MCF 10A (cell line): ENCODE data around the gene MACF1. TPM values are rescaled to one million over a fixed set of nuclear protein-coding genes. Genes with fewer than 3 reads are reported as not detected.

Source experiments
- BruUV-seq: library from RNA; stranded (reverse); fragments of 400-500 nt; replicated peaks from 2 replicates; lab custom pipeline; 2021; lab: Mats Ljungman, UMichigan
- CTCF ChIA-PET: fragments of 300-600 bp; sonication (Branson Sonifier 250); formaldehyde crosslinking; extraction: SDS; loops from one replicate; lab custom pipeline; 2021; ENCODE audit warnings: antibody characterized with exemption, inconsistent platforms; lab: Yijun Ruan, JAX
- POLR2A ChIA-PET: fragments of 300-600, 350-650 bp; sonication (Branson Sonifier 250); formaldehyde crosslinking; extraction: SDS; loops from one replicate; lab custom pipeline; 2020; ENCODE audit warnings: antibody characterized with exemption, inconsistent platforms; lab: Yijun Ruan, JAX
- DNase-seq: peaks from one replicate; pipeline ENCODE4 v3.0.0-alpha.2; 2018; ENCODE audit not compliant: unreplicated experiment
- H3K27ac Mint-ChIP-seq: one replicate; pipeline ENCODE4 v1.8.0; 2022; ENCODE audit warnings: mild to moderate bottlenecking, low read depth, mixed read lengths; ENCODE audit not compliant: unreplicated experiment
- H3K27me3 Mint-ChIP-seq: one replicate; pipeline ENCODE4 v1.8.0; 2022; ENCODE audit warnings: mixed read lengths; ENCODE audit not compliant: insufficient read depth, unreplicated experiment
- H3K36me3 Mint-ChIP-seq: one replicate; pipeline ENCODE4 v1.8.0; 2022; ENCODE audit warnings: mild to moderate bottlenecking, moderate library complexity, mixed read lengths; ENCODE audit not compliant: insufficient read depth, unreplicated experiment
- H3K4me1 Mint-ChIP-seq: one replicate; pipeline ENCODE4 v1.8.0; 2022; ENCODE audit warnings: mixed read lengths; ENCODE audit not compliant: insufficient read depth, unreplicated experiment
- H3K4me3 Mint-ChIP-seq: one replicate; pipeline ENCODE4 v1.8.0; 2022; ENCODE audit warnings: mild to moderate bottlenecking, moderate library complexity, mixed read lengths; ENCODE audit not compliant: unreplicated experiment
- H3K9me3 Mint-ChIP-seq: one replicate; pipeline ENCODE4 v1.8.0; 2022; ENCODE audit warnings: mixed read lengths; ENCODE audit not compliant: unreplicated experiment
- intact Hi-C: fragments of 100-400 bp; cut with micrococcal nuclease; formaldehyde crosslinking; loops from 2 replicates; pipeline ENCODE4 v1.14.1; 2022
- total RNA-seq: library from RNA; stranded (reverse); gene quantifications from 2 replicates; pipeline ENCODE4 v1.2.3, GENCODE V29; 2022
- TF ChIP-seq, protein P1 (sequence below): fragments of 200-600 bp; IDR thresholded peaks from one replicate; pipeline ENCODE4 v1.8.0; 2022; ENCODE audit warnings: antibody characterized with exemption, mild to moderate bottlenecking; ENCODE audit not compliant: unreplicated experiment

Gene MACF1
- total RNA-seq, 1 experiment from 2014 or later = 188 TPM

DNA sequence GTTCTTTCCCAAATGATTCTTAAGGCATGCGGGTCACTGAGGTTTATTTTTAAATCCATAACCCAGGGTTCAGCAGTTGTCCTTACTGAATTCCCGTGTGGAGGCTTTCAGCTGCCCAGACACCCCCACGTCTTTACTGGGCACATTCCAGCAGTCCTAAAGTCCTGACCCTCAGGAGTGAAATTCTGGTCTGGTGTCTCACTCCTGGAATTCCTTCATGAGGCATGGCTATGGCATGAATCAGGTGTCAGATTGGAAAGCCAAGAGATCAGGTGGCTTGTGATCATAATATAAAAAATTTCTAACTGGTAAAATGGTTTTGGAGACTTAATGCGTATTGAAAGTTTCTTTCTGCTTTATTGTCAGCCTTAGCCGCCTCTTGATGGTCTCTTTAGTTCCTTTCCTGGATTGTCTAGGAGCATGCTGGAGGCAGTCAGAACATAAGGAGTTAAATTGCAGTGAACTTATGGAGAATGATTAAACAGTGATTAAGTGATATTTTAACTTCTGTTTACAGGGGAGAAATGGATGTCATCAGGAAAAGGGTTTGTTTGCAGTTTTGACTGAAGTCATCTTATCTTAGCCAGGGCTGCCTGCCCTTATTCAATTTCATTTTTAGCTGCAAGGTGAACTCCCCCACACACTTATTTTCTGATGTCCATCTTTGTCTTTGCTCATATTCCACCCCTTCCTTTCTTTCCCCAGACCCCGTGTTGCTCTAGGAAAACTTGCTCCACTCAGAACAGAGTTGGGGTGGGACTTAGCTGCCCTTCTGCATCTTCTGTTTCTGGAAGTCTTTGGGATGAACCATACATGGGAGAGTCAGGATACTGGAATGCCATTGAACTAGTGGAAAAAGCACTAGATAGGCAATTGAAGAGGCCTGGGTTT lies 25.7 kb upstream of the MACF1 start:
- Mint-ChIP-seq H3K9me3 (no peaks in the 10 kb centered on the region), H3K27ac (peak overlapping the region; percentile 87), H3K27me3 (no peaks in the 10 kb centered on the region), H3K36me3 (peaks cover 6% of the 10 kb centered on the region), H3K4me1 (peaks cover 37% of the 10 kb centered on the region), H3K4me3 (peak overlapping the region; percentile 31)
- TF ChIP-seq, protein P1, sequence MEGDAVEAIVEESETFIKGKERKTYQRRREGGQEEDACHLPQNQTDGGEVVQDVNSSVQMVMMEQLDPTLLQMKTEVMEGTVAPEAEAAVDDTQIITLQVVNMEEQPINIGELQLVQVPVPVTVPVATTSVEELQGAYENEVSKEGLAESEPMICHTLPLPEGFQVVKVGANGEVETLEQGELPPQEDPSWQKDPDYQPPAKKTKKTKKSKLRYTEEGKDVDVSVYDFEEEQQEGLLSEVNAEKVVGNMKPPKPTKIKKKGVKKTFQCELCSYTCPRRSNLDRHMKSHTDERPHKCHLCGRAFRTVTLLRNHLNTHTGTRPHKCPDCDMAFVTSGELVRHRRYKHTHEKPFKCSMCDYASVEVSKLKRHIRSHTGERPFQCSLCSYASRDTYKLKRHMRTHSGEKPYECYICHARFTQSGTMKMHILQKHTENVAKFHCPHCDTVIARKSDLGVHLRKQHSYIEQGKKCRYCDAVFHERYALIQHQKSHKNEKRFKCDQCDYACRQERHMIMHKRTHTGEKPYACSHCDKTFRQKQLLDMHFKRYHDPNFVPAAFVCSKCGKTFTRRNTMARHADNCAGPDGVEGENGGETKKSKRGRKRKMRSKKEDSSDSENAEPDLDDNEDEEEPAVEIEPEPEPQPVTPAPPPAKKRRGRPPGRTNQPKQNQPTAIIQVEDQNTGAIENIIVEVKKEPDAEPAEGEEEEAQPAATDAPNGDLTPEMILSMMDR = no peak
- intact Hi-C loops = no loop called here
- TSS peak; percentile 35 for BruUV-seq
- POLR2A ChIA-PET = interaction anchor here (0.6 to 2.6 kb wide), 13 partner anchors 10 to 723 kb away, joined by 3 to 12 read pairs (median 3); no protein-coding TSS in a partner anchor
- CTCF ChIA-PET = interaction anchor here (0.6 to 4.5 kb wide), 6 partner anchors 10 to 175 kb away, joined by 3 to 25 read pairs (median 4); no protein-coding TSS in a partner anchor
- peak; percentile 61 for DNase-seq

DNA sequence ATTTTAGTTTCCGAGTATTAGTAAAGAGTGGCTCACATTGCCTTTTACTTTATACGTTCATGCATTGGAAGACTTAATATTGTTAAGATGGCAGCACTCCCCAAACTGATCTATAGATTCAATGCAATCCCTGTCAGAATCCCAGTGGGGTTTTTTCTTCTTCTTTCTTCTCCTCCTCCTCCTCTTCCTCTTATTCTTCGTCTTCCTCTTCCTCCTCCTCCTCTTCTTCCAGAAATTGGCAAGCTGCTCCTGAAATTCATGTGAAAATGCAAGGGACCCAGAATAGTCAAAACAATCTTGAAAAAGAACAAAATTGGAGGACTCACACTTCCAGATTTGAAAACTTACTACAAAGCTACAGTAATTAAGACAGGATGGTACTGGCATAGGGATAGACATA lies 23.2 kb upstream of the MACF1 start:
- intact Hi-C loops = no loop called here
- peaks cover 6% of the 10 kb centered on the region for H3K36me3 Mint-ChIP-seq
- peaks cover 47% of the 10 kb centered on the region for H3K4me1 Mint-ChIP-seq
- DNase-seq = no peak
- no TSS peak for BruUV-seq
- no peak overlapping the region for H3K27ac Mint-ChIP-seq
- CTCF ChIA-PET = interaction anchor here (1.1 to 1.7 kb wide), 3 partner anchors 16 to 77 kb away, joined by 3 to 5 read pairs (median 5); no protein-coding TSS in a partner anchor
- H3K4me3 Mint-ChIP-seq = no peak overlapping the region
- no peaks in the 10 kb centered on the region for H3K9me3 Mint-ChIP-seq
- no peaks in the 10 kb centered on the region for H3K27me3 Mint-ChIP-seq
- POLR2A ChIA-PET = interaction anchor here (0.7 to 15.3 kb wide), 7 partner anchors 12 to 1814 kb away, joined by 3 to 327 read pairs (median 5); no protein-coding TSS in a partner anchor
- TF ChIP-seq, protein P1 = no peak

DNA sequence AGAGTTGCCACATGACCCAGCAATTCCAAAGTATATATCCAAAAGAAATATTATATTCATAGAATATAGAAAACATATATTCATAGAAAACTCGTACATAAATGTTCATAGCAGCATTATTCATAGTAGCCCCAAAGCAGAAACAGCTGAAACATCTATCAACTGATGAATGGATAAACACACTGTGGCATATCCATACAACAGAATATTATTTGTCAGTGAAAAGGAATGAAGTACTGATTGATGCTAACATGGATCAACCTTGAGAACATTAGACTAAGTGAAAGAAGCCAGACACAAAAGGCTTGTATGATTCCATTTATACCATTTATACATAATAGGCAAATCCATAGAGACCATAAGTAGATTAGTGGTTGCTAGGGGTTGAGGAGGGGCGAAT lies 21.7 kb upstream of the MACF1 start:
- intact Hi-C loops = loop anchor here (1.0 to 2.0 kb wide), 3 partner anchors 9 to 80 kb away; no protein-coding TSS in a partner anchor

More for the DNA sequence above, 21.7 kb upstream of the MACF1 start:
- Mint-ChIP-seq H3K9me3 (no peaks in the 10 kb centered on the region), H3K27ac (peak overlapping the region; percentile 88), H3K27me3 (no peaks in the 10 kb centered on the region), H3K4me3 (no peak overlapping the region), H3K4me1 (peaks cover 56% of the 10 kb centered on the region), H3K36me3 (peaks cover 6% of the 10 kb centered on the region)
- no peak for DNase-seq
- ChIA-PET POLR2A (interaction anchor here (1.2 to 15.3 kb wide), 13 partner anchors 10 to 85 kb away, joined by 4 to 327 read pairs (median 24); no protein-coding TSS in a partner anchor), CTCF (interaction anchor here (1.2 to 5.0 kb wide), 6 partner anchors 10 to 79 kb away, joined by 5 to 36 read pairs (median 13); no protein-coding TSS in a partner anchor)
- TF ChIP-seq, protein P1 = no peak
- no TSS peak for BruUV-seq
